H9 (cell line): ENCODE measurements around the gene RRAGD. TPM values are rescaled to one million over a fixed set of nuclear protein-coding genes. Genes with fewer than 3 reads are reported as not detected.

ENCODE experiments used
- DNase-seq: peaks from one replicate; pipeline ENCODE4 v3.0.0-alpha.2; 2017
- H2AFZ ChIP-seq: one replicate; pipeline ENCODE4 v1.6.1; 2013; ENCODE audit warnings: mild to moderate bottlenecking, low read length, control low read depth, moderate library complexity
- H2AK5ac ChIP-seq: 2 replicates; pipeline ENCODE4 v1.6.1; 2013; ENCODE audit warnings: low read length, control low read depth, mixed read lengths; ENCODE audit not compliant: insufficient read length
- H2BK120ac ChIP-seq: one replicate; pipeline ENCODE4 v1.6.1; 2013; ENCODE audit warnings: low read depth, mild to moderate bottlenecking, low read length, control low read depth, inconsistent platforms; ENCODE audit not compliant: poor library complexity, severe bottlenecking
- H2BK12ac ChIP-seq: 2 replicates; pipeline ENCODE4 v1.6.1; 2013; ENCODE audit warnings: low read length, control low read depth, mixed read lengths, low read depth; ENCODE audit not compliant: insufficient read length
- H2BK15ac ChIP-seq: 2 replicates; pipeline ENCODE4 v1.6.1; 2013; ENCODE audit warnings: low read depth, low read length, control low read depth
- H2BK20ac ChIP-seq: one replicate; pipeline ENCODE4 v1.6.1; 2013; ENCODE audit warnings: low read depth, mild to moderate bottlenecking, low read length, control low read depth, inconsistent platforms; ENCODE audit not compliant: poor library complexity, severe bottlenecking
- H2BK5ac ChIP-seq: 2 replicates; pipeline ENCODE4 v1.6.1; 2013; ENCODE audit warnings: low read length, control low read depth, mixed read lengths; ENCODE audit not compliant: insufficient read length
- H3K14ac ChIP-seq: 2 replicates; pipeline ENCODE4 v1.6.1; 2013; ENCODE audit warnings: low read length, control low read depth; ENCODE audit not compliant: insufficient read depth
- H3K18ac ChIP-seq: 2 replicates; pipeline ENCODE4 v1.6.1; 2013; ENCODE audit warnings: low read depth, mild to moderate bottlenecking, mixed read lengths, low read length, control low read depth; ENCODE audit not compliant: insufficient read length
- H3K23ac ChIP-seq: 2 replicates; pipeline ENCODE4 v1.6.1; 2013; ENCODE audit warnings: low read length, control low read depth, mixed read lengths, low read depth; ENCODE audit not compliant: insufficient read length
- H3K23me2 ChIP-seq: 2 replicates; pipeline ENCODE4 v1.6.1; 2013; ENCODE audit warnings: low read depth, mild to moderate bottlenecking, mixed read lengths, low read length, control low read depth; ENCODE audit not compliant: insufficient read length, poor library complexity, severe bottlenecking
- H3K27ac ChIP-seq: 2 replicates; pipeline ENCODE4 v1.5.1; 2013; ENCODE audit warnings: low read length, control low read depth, mixed read lengths, low read depth; ENCODE audit not compliant: insufficient read length
- H3K27me3 ChIP-seq: 2 replicates; pipeline ENCODE4 v1.6.1; 2013; ENCODE audit warnings: low read length, control low read depth, inconsistent platforms; ENCODE audit not compliant: insufficient read depth
- H3K4ac ChIP-seq: 2 replicates; pipeline ENCODE4 v1.6.1; 2013; ENCODE audit warnings: low read depth, mild to moderate bottlenecking, control low read depth, inconsistent platforms, low read length, moderate library complexity
- H3K4me1 ChIP-seq: 2 replicates; pipeline ENCODE4 v1.6.1; 2013; ENCODE audit warnings: low read length, control low read depth, inconsistent platforms; ENCODE audit not compliant: insufficient read depth
- H3K4me2 ChIP-seq: 2 replicates; pipeline ENCODE4 v1.6.1; 2013; ENCODE audit warnings: low read length, control low read depth, mixed read lengths; ENCODE audit not compliant: insufficient read length, insufficient read depth
- H3K56ac ChIP-seq: 2 replicates; pipeline ENCODE4 v1.6.1; 2013; ENCODE audit warnings: low read depth, mild to moderate bottlenecking, mixed read lengths, low read length, control low read depth; ENCODE audit not compliant: insufficient read length
- H3K79me1 ChIP-seq: 2 replicates; pipeline ENCODE4 v1.6.1; 2013; ENCODE audit warnings: low read depth, mild to moderate bottlenecking, moderate library complexity, low read length, control low read depth, inconsistent platforms; ENCODE audit not compliant: insufficient read depth, poor library complexity, severe bottlenecking
- H3K79me2 ChIP-seq: 2 replicates; pipeline ENCODE4 v1.6.1; 2013; ENCODE audit warnings: low read length, control low read depth, inconsistent platforms; ENCODE audit not compliant: insufficient read depth
- H3K9ac ChIP-seq: 2 replicates; pipeline ENCODE4 v1.6.1; 2013; ENCODE audit warnings: low read length, control low read depth, mixed read lengths; ENCODE audit not compliant: insufficient read length; ENCODE audit errors: extremely low read depth
- H3K9me3 ChIP-seq: one replicate; pipeline ENCODE4 v1.6.1; 2013; ENCODE audit warnings: low read depth, low read length, inconsistent platforms; ENCODE audit not compliant: control insufficient read depth
- H3T11ph ChIP-seq: one replicate; pipeline ENCODE4 v1.6.1; 2013; ENCODE audit warnings: mild to moderate bottlenecking, low read length, control low read depth, inconsistent platforms
- H4K20me1 ChIP-seq: one replicate; pipeline ENCODE4 v1.6.1; 2013; ENCODE audit not compliant: control insufficient read depth, insufficient read length, insufficient read depth
- H4K5ac ChIP-seq: 2 replicates; pipeline ENCODE4 v1.6.1; 2013; ENCODE audit warnings: low read depth, mild to moderate bottlenecking, mixed read lengths, low read length, control low read depth; ENCODE audit not compliant: insufficient read length
- H4K8ac ChIP-seq: replicated peaks from 2 replicates; pipeline ENCODE4 v1.6.1; 2013; ENCODE audit warnings: low read length, control low read depth, mixed read lengths, low read depth; ENCODE audit not compliant: insufficient read length
- H4K91ac ChIP-seq: 2 replicates; pipeline ENCODE4 v1.6.1; 2013; ENCODE audit warnings: low read depth, mild to moderate bottlenecking, moderate library complexity, mixed read lengths, low read length, control low read depth; ENCODE audit not compliant: insufficient read length
- H3K27ac Mint-ChIP-seq, 3 experiments: 2 replicates in 2 of 3; 3 replicates in 1 of 3; pipeline ENCODE4 v1.8.0; 2020 to 2021; ENCODE audit warnings: mixed read lengths in 3 of 3, mild to moderate bottlenecking in 1 of 3, moderate library complexity in 1 of 3
- H3K27me3 Mint-ChIP-seq: 2 replicates; pipeline ENCODE4 v1.8.0; 2021; ENCODE audit warnings: low read depth, mild to moderate bottlenecking, moderate library complexity, mixed read lengths
- H3K36me3 Mint-ChIP-seq, 3 experiments: 2 replicates in 2 of 3; 3 replicates in 1 of 3; pipeline ENCODE4 v1.8.0; 2020 to 2021; ENCODE audit warnings: low read depth in 3 of 3, mixed read lengths in 3 of 3; ENCODE audit not compliant: insufficient read depth in 1 of 3
- H3K4me1 Mint-ChIP-seq, 2 experiments: 2 replicates each; pipeline ENCODE4 v1.8.0; 2020; ENCODE audit warnings: mixed read lengths in 2 of 2
- H3K4me3 Mint-ChIP-seq, 2 experiments: 2 replicates in 1 of 2; 3 replicates in 1 of 2; pipeline ENCODE4 v1.8.0; 2020 to 2021; ENCODE audit warnings: mild to moderate bottlenecking in 2 of 2, mixed read lengths in 2 of 2, moderate library complexity in 1 of 2
- H3K9me3 Mint-ChIP-seq, 2 experiments: 2 replicates in 1 of 2; 3 replicates in 1 of 2; pipeline ENCODE4 v1.8.0; 2020; ENCODE audit warnings: mild to moderate bottlenecking in 2 of 2, mixed read lengths in 2 of 2, moderate library complexity in 1 of 2
- CTCF ChIP-seq: fragments of 200-600 bp; sonication (generic); conservative IDR thresholded peaks from 3 replicates; pipeline ENCODE4 v1.8.0; 2021; ENCODE audit warnings: antibody characterized with exemption, mild to moderate bottlenecking
- WGBS: extraction: QIAGEN DNeasy Blood & Tissue Kit; methylation state at CpG from one replicate; pipeline ENCODE4 v1.1.7; 2013; ENCODE audit warnings: missing lambda C conversion rate, low lambda C conversion rate, mixed read lengths; ENCODE audit not compliant: insufficient read length; ENCODE audit errors: extremely low coverage; 5-methylcytosine and 5-hydroxymethylcytosine counted together
- total RNA-seq: library from RNA; stranded (reverse); gene quantifications from 2 replicates; pipeline ENCODE4 v1.2.1, GENCODE V29; 2021

The RRAGD gene
- total RNA-seq, 1 experiment from 2014 or later, result 10.6 TPM

GRCh38 chr6:89388846-89389245, 23.2 kb downstream of the RRAGD start:
- TF ChIP-seq CTCF, result no peak
- no peak overlapping the region for H3K56ac ChIP-seq
- H3K23ac ChIP-seq, result no peak overlapping the region
- H3T11ph ChIP-seq, result no peak overlapping the region
- no peak overlapping the region for H2BK5ac ChIP-seq
- Mint-ChIP-seq H3K36me3 (peaks cover 0 to 4% (median 2%) of the 10 kb centered on the region in 3 experiments; a peak in 5 of 7 replicates), H3K4me1 (peaks cover 6 to 7% of the 10 kb centered on the region in 2 experiments; a peak in 3 of 4 replicates), H3K9me3 (no peaks in the 10 kb centered on the region), H3K27ac (no peak overlapping the region), H3K27me3 (no peaks in the 10 kb centered on the region; the same call in 1 of the 2 replicates), H3K4me3 (no peak overlapping the region)
- no peak overlapping the region for H2BK12ac ChIP-seq
- no peak overlapping the region for H2AK5ac ChIP-seq
- H3K79me2 ChIP-seq, result no peaks in the 10 kb centered on the region
- H3K4me1 ChIP-seq, result no peaks in the 10 kb centered on the region
- H2BK20ac ChIP-seq, result no peak overlapping the region
- DNase-seq, result no peak
- H3K27ac ChIP-seq, result no peak overlapping the region
- H2AFZ ChIP-seq, result no peak overlapping the region
- H2BK15ac ChIP-seq, result no peak overlapping the region
- H3K4ac ChIP-seq, result no peak overlapping the region
- H3K9me3 ChIP-seq, result no peaks in the 10 kb centered on the region
- H2BK120ac ChIP-seq, result no peak overlapping the region
- H3K23me2 ChIP-seq, result no peaks in the 10 kb centered on the region
- no peaks in the 10 kb centered on the region for H4K20me1 ChIP-seq
- no CpG with 5 or more reads among the region's 6 CpGs for WGBS
- H4K8ac ChIP-seq, result no peak overlapping the region
- no peak overlapping the region for H3K18ac ChIP-seq
- H4K5ac ChIP-seq, result no peak overlapping the region
- H3K4me2 ChIP-seq, result no peak overlapping the region
- no peak overlapping the region for H3K9ac ChIP-seq
- no peaks in the 10 kb centered on the region for H3K27me3 ChIP-seq
- H4K91ac ChIP-seq, result no peak overlapping the region
- no peak overlapping the region for H3K14ac ChIP-seq
- no peaks in the 10 kb centered on the region for H3K79me1 ChIP-seq
